ENCODE data around the gene SCEL.

Gene SCEL

DNA sequence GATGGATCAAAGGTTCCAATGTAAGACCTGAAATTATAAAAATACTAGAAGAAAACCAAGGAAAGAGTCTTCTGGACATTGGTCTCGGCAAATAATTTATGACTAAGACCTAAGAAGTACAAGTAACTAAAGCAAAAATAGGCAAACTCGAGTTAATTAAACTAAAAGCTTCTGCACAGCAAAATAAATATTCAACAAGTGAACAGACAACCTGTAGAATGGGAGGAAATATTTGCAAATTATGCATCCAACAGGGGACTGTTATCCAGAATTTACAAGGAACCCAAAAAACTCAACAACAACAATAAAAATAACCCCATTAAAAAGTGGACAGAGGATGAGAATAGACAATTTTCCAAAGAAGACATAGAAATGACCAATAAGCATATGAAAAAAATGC, 152.3 kb downstream of the SCEL start:
- no peak for DNase-seq

DNA sequence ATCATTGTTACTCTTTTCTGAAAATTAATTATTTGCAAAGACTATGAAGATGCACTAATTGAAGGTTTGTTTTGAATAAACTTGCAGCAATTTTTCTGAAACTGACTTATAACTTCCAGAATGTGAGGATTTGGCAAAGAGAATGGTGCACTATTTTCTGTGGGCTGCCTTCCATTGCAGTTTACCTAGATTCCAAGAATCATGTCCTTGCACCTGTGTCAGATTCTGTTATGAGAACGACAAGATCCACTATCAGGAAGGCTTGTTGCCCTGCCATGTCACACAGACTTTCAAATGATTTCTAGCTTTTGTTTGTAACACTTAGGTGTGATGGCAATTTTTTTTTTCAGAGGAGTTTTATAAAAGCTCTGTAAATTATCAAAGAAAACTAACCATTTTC, 156.4 kb downstream of the SCEL start:
- DNase-seq, result no peak

- no peak for DNase-seq
Observed at GRCh38 chr13:77692746-77693448, 157.4 kb downstream of the SCEL start.

- DNase-seq, result no peak
Observed at GRCh38 chr13:77693449-77693940, 158.0 kb downstream of the SCEL start.

Measured in NCI-H226 (cell line).